HEK293 (cell line): ENCODE data around the gene TSPO2.

Experiments
- CTCF ChIA-PET: fragments of 350-600 bp; formaldehyde crosslinking; extraction: SDS; loops from one replicate; lab custom pipeline; 2021; ENCODE audit warnings: antibody characterized with exemption; lab: Yijun Ruan, JAX
- POLR2A ChIA-PET: fragments of 300-600 bp; formaldehyde crosslinking; extraction: SDS; loops from one replicate; lab custom pipeline; 2020; ENCODE audit warnings: antibody characterized with exemption, inconsistent platforms; lab: Yijun Ruan, JAX
- H3K27ac ChIP-seq: fragments of 200-500 bp; sonication (Bioruptor generic); 2 replicates; pipeline ENCODE4 v1.5.1; 2014; ENCODE audit warnings: low read depth, low read length, control low read depth, inconsistent platforms; ENCODE audit errors: extremely low read depth
- H3K36me3 ChIP-seq, 2 experiments: fragments of 200-500 bp in 1 of 2; sonication (Bioruptor generic) in 1 of 2; 1 replicate in 1 of 2; 2 replicates in 1 of 2; pipeline ENCODE4 v1.5.1; 2014 to 2017; ENCODE audit warnings: inconsistent platforms in 2 of 2, low read length in 2 of 2; ENCODE audit not compliant: control insufficient read depth in 2 of 2, insufficient read depth in 1 of 2
- H3K4me1 ChIP-seq: fragments of 200-500 bp; sonication (Bioruptor generic); 2 replicates; pipeline ENCODE4 v1.5.1; 2014; ENCODE audit warnings: mild to moderate bottlenecking, low read length, inconsistent platforms; ENCODE audit not compliant: control insufficient read depth, insufficient read depth
- H3K4me3 ChIP-seq: 2 replicates; pipeline ENCODE4 v1.5.1; 2011; ENCODE audit warnings: low read depth, mild to moderate bottlenecking, control low read depth, low read length, moderate library complexity
- H3K9me3 ChIP-seq: fragments of 200-500 bp; sonication (Bioruptor generic); 2 replicates; pipeline ENCODE4 v1.5.1; 2014; ENCODE audit warnings: low read depth, low read length, inconsistent platforms; ENCODE audit not compliant: control insufficient read depth, insufficient read depth
- BCL6B ChIP-seq: fragments of 450-650 bp; formaldehyde crosslinking; IDR thresholded peaks from 2 replicates; pipeline ENCODE4 v1.5.1; 2017; ENCODE audit warnings: missing biosample characterization, missing genetic modification characterization
- CTCF ChIP-seq: fragments of 450-650 bp; formaldehyde crosslinking; IDR thresholded peaks from 2 replicates; pipeline ENCODE4 v1.5.1; 2016; ENCODE audit warnings: missing biosample characterization, missing genetic modification characterization
- HIC1 ChIP-seq: fragments of 450-650 bp; formaldehyde crosslinking; IDR thresholded peaks from 2 replicates; pipeline ENCODE4 v1.5.1; 2016; ENCODE audit warnings: missing biosample characterization, missing genetic modification characterization
- HOXA7 ChIP-seq: sonication (generic); formaldehyde crosslinking; IDR thresholded peaks from 2 replicates; pipeline ENCODE4 v1.8.1; 2022; ENCODE audit warnings: missing genetic modification reagents, borderline replicate concordance
- IKZF3 ChIP-seq: fragments of 450-650 bp; IDR thresholded peaks from 2 replicates; pipeline ENCODE4 v1.5.0; 2018; ENCODE audit warnings: missing biosample characterization, mild to moderate bottlenecking, missing genetic modification characterization, moderate library complexity
- KLF17 ChIP-seq: fragments of 450-650 bp; formaldehyde crosslinking; IDR thresholded peaks from 2 replicates; pipeline ENCODE4 v1.5.1; 2016; ENCODE audit warnings: missing biosample characterization, missing genetic modification characterization
- KLF7 ChIP-seq: fragments of 450-650 bp; formaldehyde crosslinking; IDR thresholded peaks from 2 replicates; pipeline ENCODE4 v1.5.1; 2016; ENCODE audit warnings: missing biosample characterization, missing genetic modification characterization, borderline replicate concordance
- MZF1 ChIP-seq: fragments of 450-650 bp; formaldehyde crosslinking; IDR thresholded peaks from 2 replicates; pipeline ENCODE4 v1.5.1; 2017; ENCODE audit warnings: missing biosample characterization, missing genetic modification characterization, borderline replicate concordance
- OVOL3 ChIP-seq: fragments of 450-650 bp; formaldehyde crosslinking; IDR thresholded peaks from 2 replicates; pipeline ENCODE4 v1.5.1; 2016; ENCODE audit warnings: missing biosample characterization, missing genetic modification characterization
- PBX3 ChIP-seq: sonication (generic); formaldehyde crosslinking; IDR thresholded peaks from 2 replicates; pipeline ENCODE4 v1.8.1; 2022; ENCODE audit warnings: mild to moderate bottlenecking, moderate library complexity, missing genetic modification reagents
- RBAK ChIP-seq: fragments of 450-650 bp; formaldehyde crosslinking; IDR thresholded peaks from 2 replicates; pipeline ENCODE4 v1.5.1; 2016; ENCODE audit warnings: missing biosample characterization, missing genetic modification characterization
- SALL2 ChIP-seq: fragments of 450-650 bp; formaldehyde crosslinking; IDR thresholded peaks from 2 replicates; pipeline ENCODE4 v1.5.0; 2017; ENCODE audit warnings: missing biosample characterization, mild to moderate bottlenecking, missing genetic modification characterization, borderline replicate concordance
- SCRT1 ChIP-seq: fragments of 450-650 bp; formaldehyde crosslinking; IDR thresholded peaks from 2 replicates; pipeline ENCODE4 v1.5.1; 2016; ENCODE audit warnings: missing biosample characterization, missing genetic modification characterization, borderline replicate concordance
- SCRT2 ChIP-seq: fragments of 450-650 bp; formaldehyde crosslinking; IDR thresholded peaks from 2 replicates; pipeline ENCODE4 v1.5.1; 2016; ENCODE audit warnings: missing biosample characterization, missing genetic modification characterization
- ZBTB7A ChIP-seq: fragments of 450-650 bp; formaldehyde crosslinking; IDR thresholded peaks from 2 replicates; pipeline ENCODE4 v1.5.1; 2016; ENCODE audit warnings: low read depth, missing biosample characterization, missing genetic modification characterization
- ZBTB8A ChIP-seq: fragments of 450-650 bp; formaldehyde crosslinking; IDR thresholded peaks from 2 replicates; pipeline ENCODE4 v1.5.1; 2016; ENCODE audit warnings: missing biosample characterization, missing genetic modification characterization
- ZFP41 ChIP-seq: fragments of 450-650 bp; formaldehyde crosslinking; IDR thresholded peaks from 2 replicates; pipeline ENCODE4 v1.5.1; 2016; ENCODE audit warnings: missing biosample characterization, missing genetic modification characterization, borderline replicate concordance
- ZNF132 ChIP-seq: fragments of 450-650 bp; formaldehyde crosslinking; IDR thresholded peaks from 2 replicates; pipeline ENCODE4 v1.5.1; 2017; ENCODE audit warnings: missing biosample characterization, missing genetic modification characterization, borderline replicate concordance
- ZNF169 ChIP-seq: fragments of 450-650 bp; formaldehyde crosslinking; IDR thresholded peaks from 2 replicates; pipeline ENCODE4 v1.5.1; 2016; ENCODE audit warnings: missing biosample characterization, missing genetic modification characterization
- ZNF223 ChIP-seq: fragments of 450-650 bp; formaldehyde crosslinking; IDR thresholded peaks from 2 replicates; pipeline ENCODE4 v1.5.1; 2016; ENCODE audit warnings: missing biosample characterization, missing genetic modification characterization
- ZNF48 ChIP-seq: fragments of 450-650 bp; formaldehyde crosslinking; IDR thresholded peaks from 2 replicates; pipeline ENCODE4 v1.5.1; 2016; ENCODE audit warnings: missing biosample characterization, missing genetic modification characterization
- ZNF513 ChIP-seq: fragments of 450-650 bp; IDR thresholded peaks from 2 replicates; pipeline ENCODE4 v1.5.1; 2018; ENCODE audit warnings: missing biosample characterization, missing genetic modification characterization
- ZNF544 ChIP-seq: fragments of 450-650 bp; formaldehyde crosslinking; IDR thresholded peaks from 2 replicates; pipeline ENCODE4 v1.5.0; 2017; ENCODE audit warnings: missing biosample characterization, missing genetic modification characterization
- ZNF549 ChIP-seq: fragments of 450-650 bp; IDR thresholded peaks from 2 replicates; pipeline ENCODE4 v1.5.1; 2018; ENCODE audit warnings: missing biosample characterization, missing genetic modification characterization, mild to moderate bottlenecking, inconsistent platforms, moderate library complexity
- ZNF558 ChIP-seq: fragments of 450-650 bp; formaldehyde crosslinking; IDR thresholded peaks from 2 replicates; pipeline ENCODE4 v1.5.1; 2016; ENCODE audit warnings: missing biosample characterization, missing genetic modification characterization
- ZNF571 ChIP-seq: fragments of 450-650 bp; formaldehyde crosslinking; IDR thresholded peaks from 2 replicates; pipeline ENCODE4 v1.5.0; 2017; ENCODE audit warnings: missing biosample characterization, missing genetic modification characterization
- ZNF843 ChIP-seq: fragments of 450-650 bp; formaldehyde crosslinking; IDR thresholded peaks from 2 replicates; pipeline ENCODE4 v1.5.1; 2016; ENCODE audit warnings: missing biosample characterization, missing genetic modification characterization

The TSPO2 gene

GRCh38 chr6:41025966-41026530 lies 16.2 kb upstream of the TSPO2 start:
- Histone ChIP-seq H3K4me3 (no peak overlapping the region), H3K4me1 (peaks cover 16% of the 10 kb centered on the region), H3K9me3 (no peaks in the 10 kb centered on the region)
- POLR2A ChIA-PET: no interaction called here
- TF ChIP-seq ZNF223 (tag by site-specific recombination) (no peak), ZNF571 (tag by site-specific recombination) (no peak), ZNF513 (tag by site-specific recombination) (no peak), ZNF843 (tag by site-specific recombination) (no peak), HIC1 (no peak), SCRT1 (no peak), OVOL3 (tag by site-specific recombination) (no peak), ZBTB8A (no peak), MZF1 (tag by site-specific recombination) (no peak), BCL6B (tag by site-specific recombination) (no peak), ZFP41 (tag by site-specific recombination) (no peak), ZBTB7A (tag by site-specific recombination) (no peak), KLF17 (tag by site-specific recombination) (no peak), ZNF48 (tag by site-specific recombination) (no peak), SALL2 (no peak)
- TF ChIP-seq, all 188 proteins: peak for 0
- no peak overlapping the region for H3K27ac ChIP-seq
- H3K36me3 ChIP-seq: no peaks in the 10 kb centered on the region
- CTCF ChIA-PET: interaction anchor here (0.5 to 11.0 kb wide), 14 partner anchors 12 to 1161 kb away, joined by 3 to 146 read pairs (median 8); partner anchors contain the start of genes TSPO2 and UNC5CL

GRCh38 chr6:41027241-41027640 lies 15.0 kb upstream of the TSPO2 start:
- CTCF ChIA-PET: interaction anchor here (0.5 to 11.0 kb wide), 46 partner anchors 8 to 1602 kb away, joined by 3 to 146 read pairs (median 4); partner anchors contain the start of genes LRFN2, TSPO2 and UNC5CL
- peak overlapping the region; percentile 41 for H3K4me3 ChIP-seq
- H3K27ac ChIP-seq: no peak overlapping the region
- TF ChIP-seq HOXA7 (CRISPR knock-in tag) (no peak), ZNF544 (tag by site-specific recombination) (no peak), IKZF3 (tag by site-specific recombination) (no peak), RBAK (tag by site-specific recombination) (no peak), ZNF132 (tag by site-specific recombination) (no peak), PBX3 (CRISPR knock-in tag) (no peak), ZNF558 (tag by site-specific recombination) (no peak), ZBTB7A (tag by site-specific recombination) (no peak), SCRT2 (tag by site-specific recombination) (no peak), KLF7 (tag by site-specific recombination) (no peak), ZFP41 (tag by site-specific recombination) (no peak), ZNF169 (tag by site-specific recombination) (no peak), ZNF549 (no peak), CTCF (tag by site-specific recombination) (no peak)

More at GRCh38 chr6:41027241-41027640, 15.0 kb upstream of the TSPO2 start:
- Histone ChIP-seq H3K9me3 (no peaks in the 10 kb centered on the region), H3K36me3 (no peaks in the 10 kb centered on the region), H3K4me1 (peaks cover 10% of the 10 kb centered on the region)
- POLR2A ChIA-PET: interaction anchor here (0.9 to 1.3 kb wide), 3 partner anchors 15 to 182 kb away, joined by 3 to 4 read pairs (median 3); partner anchors contain the start of gene TSPO2
